KMS-11 (cell line): Measurements from ENCODE around the gene PLA2G4A.
A peak's percentile ranks its signal among the peaks of the same experiment; 100 is the strongest.

Source experiments
- H2AFZ ChIP-seq: fragments of 200-600 bp; sonication (generic); 2 replicates; pipeline ENCODE4 v1.6.1; 2016; ENCODE audit warnings: antibody characterized with exemption, mixed run types, low read depth
- H3K27ac ChIP-seq: fragments of 200-600 bp; sonication (generic); 2 replicates; pipeline ENCODE4 v1.6.1; 2016; ENCODE audit warnings: mild to moderate bottlenecking, mixed run types
- H3K27me3 ChIP-seq: fragments of 200-600 bp; sonication (generic); 2 replicates; pipeline ENCODE4 v1.6.1; 2017; ENCODE audit warnings: mild to moderate bottlenecking, low read depth, mixed run types, moderate library complexity; ENCODE audit not compliant: insufficient read depth
- H3K36me3 ChIP-seq: fragments of 200-600 bp; sonication (generic); 2 replicates; pipeline ENCODE4 v1.6.1; 2017; ENCODE audit warnings: mild to moderate bottlenecking, mixed run types; ENCODE audit not compliant: insufficient read depth
- H3K4me1 ChIP-seq: fragments of 200-600 bp; sonication (generic); 2 replicates; pipeline ENCODE4 v1.6.1; 2016; ENCODE audit warnings: mild to moderate bottlenecking, low read depth, mixed run types; ENCODE audit not compliant: poor library complexity, severe bottlenecking
- H3K4me2 ChIP-seq: fragments of 200-600 bp; sonication (generic); 2 replicates; pipeline ENCODE4 v1.7.0; 2016; ENCODE audit warnings: mild to moderate bottlenecking, mixed run types
- H3K4me3 ChIP-seq: fragments of 200-600 bp; sonication (generic); IDR thresholded peaks from 2 replicates; pipeline ENCODE4 v1.6.1; 2017; ENCODE audit warnings: low read depth, low read length, mixed read lengths; ENCODE audit not compliant: insufficient read depth
- H3K79me2 ChIP-seq: fragments of 200-600 bp; sonication (generic); 2 replicates; pipeline ENCODE4 v1.6.1; 2016; ENCODE audit warnings: low read depth, mixed run types; ENCODE audit not compliant: insufficient read depth
- H3K9ac ChIP-seq: fragments of 200-600 bp; sonication (generic); 2 replicates; pipeline ENCODE4 v1.6.1; 2016; ENCODE audit warnings: mild to moderate bottlenecking, mixed run types
- H4K20me1 ChIP-seq: fragments of 200-600 bp; sonication (generic); 2 replicates; pipeline ENCODE4 v1.6.1; 2016; ENCODE audit warnings: mild to moderate bottlenecking, mixed run types; ENCODE audit not compliant: insufficient read depth
- TF ChIP-seq, protein P1 (sequence below): fragments of 200-600 bp; sonication (generic); conservative IDR thresholded peaks from 2 replicates; pipeline ENCODE4 v1.6.1; 2017; ENCODE audit warnings: low read depth, mild to moderate bottlenecking, antibody characterized with exemption, low read length, moderate library complexity, mixed read lengths

Gene PLA2G4A

DNA sequence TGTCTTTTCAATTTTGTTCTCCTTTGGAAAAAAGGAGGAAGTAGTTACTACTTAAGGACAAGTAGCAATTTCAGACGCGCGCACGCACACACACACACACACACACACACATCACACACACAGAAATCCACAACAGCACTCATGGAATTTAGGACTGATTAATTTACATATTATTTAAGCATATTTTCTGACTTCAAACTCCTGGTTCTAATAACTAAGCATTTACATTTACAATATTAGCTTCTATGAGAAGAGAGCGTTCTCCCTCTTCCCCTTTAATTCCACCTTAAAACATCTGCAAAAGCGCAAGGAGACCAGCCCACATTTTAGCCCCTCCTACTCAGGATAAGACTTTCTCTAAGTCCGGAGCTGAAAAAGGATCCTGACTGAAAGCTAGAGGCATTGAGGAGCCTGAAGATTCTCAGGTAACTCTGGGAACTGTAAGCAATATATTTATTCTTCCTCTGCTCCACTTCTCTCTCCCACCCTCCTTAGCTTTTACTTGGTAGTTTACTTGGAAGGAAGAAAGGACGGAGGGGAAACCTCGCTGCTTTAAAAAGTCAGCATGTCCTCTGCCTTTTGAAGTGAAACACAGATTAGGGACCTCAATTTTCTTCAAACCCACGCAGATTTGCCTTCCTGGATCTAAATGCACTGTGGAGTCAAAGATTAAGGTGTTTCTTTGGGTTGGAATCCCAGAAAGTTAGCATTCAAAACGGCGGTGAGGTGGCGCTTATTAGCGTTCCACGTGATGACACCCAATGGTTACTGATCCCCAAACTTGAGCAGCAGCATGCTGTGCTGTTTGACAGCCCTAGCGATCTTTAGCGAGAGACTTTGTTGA is at the start of gene PLA2G4A:
Gene PLA2G4A (plus strand): TSS at position 339 of the 844 bp plus-strand sequence. CDS start 25,406 bp downstream, outside the sequence.
- Histone ChIP-seq H3K36me3 (no peaks in the 10 kb centered on the region), H3K4me2 (peak within 1 kb of the TSS; percentile 34), H3K27me3 (no peaks in the 10 kb centered on the region), H4K20me1 (no peaks in the 10 kb centered on the region), H3K79me2 (no peaks in the 10 kb centered on the region), H3K9ac (peak within 1 kb of the TSS; percentile 59; the same call in 1 of the 2 replicates), H2AFZ (peak within 1 kb of the TSS; percentile 73), H3K4me1 (peaks cover 3% of the 10 kb centered on the region), H3K4me3 (peak within 1 kb of the TSS; percentile 60), H3K27ac (peak within 1 kb of the TSS; percentile 65)
- TF ChIP-seq, protein P1, sequence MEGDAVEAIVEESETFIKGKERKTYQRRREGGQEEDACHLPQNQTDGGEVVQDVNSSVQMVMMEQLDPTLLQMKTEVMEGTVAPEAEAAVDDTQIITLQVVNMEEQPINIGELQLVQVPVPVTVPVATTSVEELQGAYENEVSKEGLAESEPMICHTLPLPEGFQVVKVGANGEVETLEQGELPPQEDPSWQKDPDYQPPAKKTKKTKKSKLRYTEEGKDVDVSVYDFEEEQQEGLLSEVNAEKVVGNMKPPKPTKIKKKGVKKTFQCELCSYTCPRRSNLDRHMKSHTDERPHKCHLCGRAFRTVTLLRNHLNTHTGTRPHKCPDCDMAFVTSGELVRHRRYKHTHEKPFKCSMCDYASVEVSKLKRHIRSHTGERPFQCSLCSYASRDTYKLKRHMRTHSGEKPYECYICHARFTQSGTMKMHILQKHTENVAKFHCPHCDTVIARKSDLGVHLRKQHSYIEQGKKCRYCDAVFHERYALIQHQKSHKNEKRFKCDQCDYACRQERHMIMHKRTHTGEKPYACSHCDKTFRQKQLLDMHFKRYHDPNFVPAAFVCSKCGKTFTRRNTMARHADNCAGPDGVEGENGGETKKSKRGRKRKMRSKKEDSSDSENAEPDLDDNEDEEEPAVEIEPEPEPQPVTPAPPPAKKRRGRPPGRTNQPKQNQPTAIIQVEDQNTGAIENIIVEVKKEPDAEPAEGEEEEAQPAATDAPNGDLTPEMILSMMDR = no peak

DNA sequence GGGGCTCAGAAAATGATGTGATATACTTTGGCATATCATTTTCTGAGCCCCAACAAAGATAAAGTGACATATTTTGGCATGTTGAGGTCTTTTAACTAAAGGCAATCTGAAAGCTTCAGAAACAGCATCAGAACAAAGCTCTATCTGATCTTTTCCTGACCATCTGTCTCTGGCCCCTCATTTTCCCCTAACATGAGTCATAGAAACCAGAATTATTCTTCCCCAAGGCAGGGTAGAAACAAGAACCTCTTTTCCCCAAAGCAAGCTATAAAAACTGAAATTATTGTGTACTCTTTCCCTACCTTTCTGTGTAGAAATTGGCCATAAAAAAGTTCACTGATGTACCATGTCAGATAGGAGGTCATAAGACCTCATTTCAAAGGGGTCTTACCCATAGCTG is 48.7 kb upstream of the PLA2G4A start:
- TF ChIP-seq, protein P1 = no peak
- Histone ChIP-seq H3K27ac (no peak overlapping the region), H2AFZ (no peak overlapping the region), H3K79me2 (no peaks in the 10 kb centered on the region), H3K4me1 (peaks cover 10% of the 10 kb centered on the region), H3K9ac (no peak overlapping the region), H3K4me2 (no peak overlapping the region), H3K4me3 (no peak overlapping the region), H3K36me3 (no peaks in the 10 kb centered on the region), H3K27me3 (no peaks in the 10 kb centered on the region), H4K20me1 (no peaks in the 10 kb centered on the region)

GRCh38 chr1:186781730-186782129 is 47.0 kb upstream of the PLA2G4A start:
- H3K27ac ChIP-seq = no peak overlapping the region
- no peaks in the 10 kb centered on the region for H3K79me2 ChIP-seq
- H3K4me1 ChIP-seq = peaks cover 6% of the 10 kb centered on the region
- no peaks in the 10 kb centered on the region for H3K27me3 ChIP-seq
- H3K36me3 ChIP-seq = no peaks in the 10 kb centered on the region
- no peak overlapping the region for H2AFZ ChIP-seq
- no peak overlapping the region for H3K4me3 ChIP-seq
- H4K20me1 ChIP-seq = no peaks in the 10 kb centered on the region
- H3K4me2 ChIP-seq = no peak overlapping the region
- no peak overlapping the region for H3K9ac ChIP-seq
- TF ChIP-seq, protein P1 = no peak

GRCh38 chr1:186782791-186783190 is 46.0 kb upstream of the PLA2G4A start:
- Histone ChIP-seq H3K27ac (no peak overlapping the region), H2AFZ (no peak overlapping the region), H3K27me3 (no peaks in the 10 kb centered on the region), H3K4me1 (peaks cover 6% of the 10 kb centered on the region), H3K4me2 (no peak overlapping the region), H3K4me3 (no peak overlapping the region), H3K36me3 (no peaks in the 10 kb centered on the region), H3K79me2 (no peaks in the 10 kb centered on the region), H3K9ac (no peak overlapping the region), H4K20me1 (no peaks in the 10 kb centered on the region)
- TF ChIP-seq, protein P1 = no peak
